ENCODE measurements around the gene OR4D5.

OR4D5 gene

GRCh38 chr11:123939317-123939716 is at the start of gene OR4D5:
OR4D5 (plus strand) TSS chr11:123939617; CDS start chr11:123939617, 0 bp downstream.
- DNase-seq = no peak

DNA sequence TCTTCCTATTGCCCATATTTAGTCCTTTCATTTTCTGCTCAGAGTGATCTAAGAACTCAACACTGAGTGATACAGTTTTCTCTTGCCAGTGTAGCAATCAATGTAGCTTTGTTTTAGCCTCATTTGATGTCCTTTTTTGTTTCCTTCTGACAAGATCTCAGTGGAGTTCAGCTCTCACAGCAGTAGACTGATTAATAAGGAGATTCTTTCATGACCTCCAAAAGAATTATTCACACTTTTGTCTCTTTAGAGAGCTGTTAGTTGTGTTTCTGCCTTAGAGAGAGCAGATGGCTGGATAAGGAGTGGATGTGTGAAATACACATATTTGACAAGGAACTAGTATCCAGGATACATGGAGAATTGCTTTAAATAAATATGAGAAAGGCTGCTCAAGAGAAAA is 47.4 kb upstream of the OR4D5 start:
- DNase-seq = no peak

DNA sequence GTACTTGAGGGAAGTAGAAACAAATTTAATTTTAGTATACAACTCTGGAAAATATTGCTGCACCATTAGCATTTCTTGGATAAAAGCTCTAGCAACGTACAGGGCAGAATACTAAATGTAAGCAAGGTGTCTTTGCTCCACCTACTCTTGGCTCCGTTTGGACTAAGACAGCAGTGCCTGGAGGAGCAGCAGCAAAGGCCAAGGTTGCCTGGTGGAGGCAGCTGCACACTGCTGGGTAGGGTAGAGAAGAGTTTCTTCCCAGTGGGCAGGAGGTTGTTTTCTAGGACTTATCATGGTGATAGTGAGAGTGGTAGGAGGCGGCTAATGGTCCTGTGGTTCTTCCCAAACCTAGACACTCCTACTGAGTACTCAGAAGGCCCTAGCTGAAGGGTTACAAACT is 39.6 kb upstream of the OR4D5 start:
- no peak for DNase-seq

DNA sequence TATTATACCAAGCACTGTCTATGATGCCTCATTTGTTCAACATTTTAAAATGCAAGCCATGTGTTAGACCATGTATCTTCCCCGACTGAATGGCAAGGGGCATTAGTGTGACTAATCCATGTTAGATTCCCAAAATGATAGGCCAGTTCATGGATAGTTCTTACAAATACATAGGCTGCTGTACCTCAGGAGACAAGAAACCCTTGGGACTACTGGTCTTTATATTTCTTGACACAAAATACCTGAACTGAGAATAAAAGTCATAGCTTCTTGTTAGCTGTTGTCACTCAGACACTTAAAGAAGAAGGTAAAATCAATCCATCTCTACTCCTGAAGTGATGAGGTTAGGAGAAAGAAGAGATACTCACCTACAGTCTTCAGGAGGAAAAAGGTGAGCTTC is 37.5 kb upstream of the OR4D5 start, which contains the start of gene OR8D4:
TSS of gene OR8D4 (plus strand) at position 301 of the 400 bp plus-strand sequence. CDS start 4,265 bp downstream, outside the sequence.
- no peak for DNase-seq

GRCh38 chr11:123903932-123904331 is 35.5 kb upstream of the OR4D5 start:
- no peak for DNase-seq

GRCh38 chr11:123904932-123905331 is 34.5 kb upstream of the OR4D5 start:
- DNase-seq = no peak

GRCh38 chr11:123905826-123906225 is 33.6 kb upstream of the OR4D5 start:
- DNase-seq = no peak

DNA sequence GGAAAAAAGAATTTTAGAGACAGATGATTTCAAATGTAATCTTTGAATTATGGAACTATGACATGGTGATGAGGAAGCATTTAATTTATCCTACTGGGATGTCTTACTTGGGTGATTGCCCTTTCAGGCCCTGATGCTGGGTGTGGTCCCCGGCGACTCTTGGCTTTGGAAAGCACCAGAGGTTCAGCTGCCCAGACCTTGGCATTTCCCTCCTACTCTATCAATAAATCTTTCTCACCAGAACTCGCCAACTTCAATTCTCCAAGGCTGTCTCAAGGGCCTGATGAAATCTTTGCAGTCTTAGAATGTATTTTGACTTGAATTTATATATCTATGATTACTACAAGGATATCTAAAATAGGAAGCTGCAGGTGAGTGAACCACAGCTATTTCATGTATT is 18.5 kb upstream of the OR4D5 start:
- DNase-seq = no peak

GRCh38 chr11:123924027-123924426 is 15.4 kb upstream of the OR4D5 start:
- no peak for DNase-seq

DNA sequence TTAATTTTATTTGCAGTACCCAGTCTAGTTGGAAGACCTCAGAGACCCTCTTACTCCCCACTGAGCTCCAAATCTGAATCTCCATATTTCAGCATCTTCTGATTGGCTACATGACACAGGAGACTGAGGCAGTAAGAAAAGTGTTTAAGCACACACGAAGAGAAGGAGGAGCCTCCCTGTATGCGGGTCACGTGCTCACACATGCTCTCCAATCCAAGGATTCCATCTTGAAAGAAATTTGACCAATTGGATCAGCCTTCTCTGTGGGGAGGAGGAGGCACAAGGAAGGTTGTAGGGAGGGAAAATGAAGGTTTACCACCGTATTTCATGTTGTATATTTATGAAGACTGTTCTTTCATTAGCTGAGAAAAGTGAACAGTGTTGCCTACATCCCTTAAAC is 3.0 kb downstream of the OR4D5 start:
- DNase-seq = no peak

DNA sequence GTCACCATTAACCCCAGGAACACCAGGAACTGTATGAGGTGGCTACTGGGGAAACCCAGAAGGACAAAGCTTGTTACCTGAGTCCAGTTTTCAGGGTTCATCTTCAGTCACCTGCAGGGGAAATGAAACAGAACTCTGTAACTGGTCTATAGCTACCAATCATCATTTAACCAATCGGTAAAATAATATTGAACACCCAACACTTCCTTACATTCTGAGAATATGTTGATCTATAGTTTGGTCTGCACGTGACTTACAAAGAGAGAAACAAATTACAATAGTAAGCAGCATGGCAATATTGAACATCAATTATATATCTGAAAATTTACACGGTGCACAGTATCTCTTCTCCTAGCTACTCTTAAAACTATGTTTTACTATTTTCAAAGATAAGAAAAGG is 4.3 kb downstream of the OR4D5 start, which contains the start of gene OR6T1:
TSS of gene OR6T1 (minus strand) at position 101 of the 400 bp plus-strand sequence. CDS start at position 101, 0 bp downstream.
- DNase-seq = no peak

- DNase-seq = no peak
These were observed 5.7 kb downstream of the OR4D5 start for GRCh38 chr11:123945132-123945531.

DNA sequence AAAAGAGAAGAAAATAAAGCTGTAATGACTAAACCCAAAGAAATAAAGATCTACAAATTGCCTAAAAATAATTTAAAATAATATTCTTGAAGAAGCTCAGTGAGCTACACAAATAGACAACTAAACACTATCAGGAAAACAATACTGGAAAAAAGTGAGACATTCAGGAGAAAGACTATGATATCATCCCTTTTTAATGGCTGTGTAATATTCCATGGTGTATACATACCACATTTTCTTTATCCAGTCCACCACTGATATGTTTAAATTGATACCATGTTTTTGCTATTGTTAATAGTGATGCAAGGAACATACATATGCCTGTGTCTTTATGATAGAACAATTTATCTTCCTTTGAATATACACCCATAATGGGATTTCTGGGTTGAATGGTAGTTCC is 17.3 kb downstream of the OR4D5 start:
- no peak for DNase-seq

DNA sequence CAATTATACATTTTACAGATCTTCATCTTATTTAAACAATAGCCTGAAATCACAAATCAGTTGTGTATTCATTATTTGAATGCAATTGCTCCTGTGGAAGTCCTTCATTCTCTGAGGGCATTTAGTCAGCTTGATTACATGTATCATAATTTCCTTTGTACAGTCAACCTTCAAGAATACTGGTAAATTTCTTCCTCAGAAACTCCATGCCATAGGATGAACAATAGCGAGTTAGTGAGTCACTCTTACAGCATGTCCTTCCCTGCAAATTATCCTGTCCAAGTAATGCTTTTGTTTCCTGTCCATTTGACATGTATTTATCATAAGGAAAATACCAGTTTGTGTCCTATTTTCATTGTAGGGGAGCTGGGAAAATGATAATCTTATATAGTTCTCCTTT is 34.4 kb downstream of the OR4D5 start:
- no peak for DNase-seq

- DNase-seq = no peak
These were observed 37.5 kb downstream of the OR4D5 start for GRCh38 chr11:123976770-123977560.

GRCh38 chr11:123977731-123978347 is 38.4 kb downstream of the OR4D5 start, which contains the start of gene OR10S1:
OR10S1 (minus strand) TSS chr11:123977781; CDS start chr11:123977664, 117 bp downstream.
- DNase-seq = no peak

DNA sequence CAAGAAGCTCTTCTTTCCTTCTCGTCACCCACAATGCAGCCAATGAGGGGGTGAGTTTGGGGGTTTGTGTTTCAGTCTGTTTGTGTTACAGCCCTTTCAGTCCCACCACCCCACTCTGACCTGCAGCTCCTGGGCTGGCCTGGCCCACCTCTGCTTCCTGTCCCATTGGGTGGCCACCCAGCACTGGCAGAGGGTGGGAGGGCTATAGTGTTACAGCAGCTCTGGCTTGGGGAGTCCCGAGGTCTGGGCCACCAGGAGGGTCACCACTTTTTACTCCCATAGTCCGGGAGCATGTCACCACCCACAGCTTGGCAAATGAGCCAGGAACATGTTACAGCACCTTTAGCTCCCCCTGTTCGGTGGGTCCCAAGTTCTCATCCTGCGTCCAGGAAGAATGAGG is 39.9 kb downstream of the OR4D5 start:
- no peak for DNase-seq
